K562 (cell line): ENCODE results near the gene SUB1.
"Not testable (repeated sequence)": the region's sequence is repeated elsewhere in the genome, so short reads cannot be mapped to it uniquely, and the experiment has no call there.

Experiments used
- EZH2 ChIP-seq: IDR thresholded peaks from 2 replicates; pipeline ENCODE4 v1.6.1; 2012; ENCODE audit warnings: low read depth, mild to moderate bottlenecking, inconsistent platforms, low read length, borderline replicate concordance
- HDAC2 ChIP-seq: fragments of 450-650 bp; IDR thresholded peaks from 2 replicates; pipeline ENCODE4 v1.6.1; 2016; ENCODE audit warnings: mild to moderate bottlenecking
- HIVEP1 ChIP-seq: fragments of 250-450 bp; sonication (Bioruptor Pico); IDR thresholded peaks from 2 replicates; pipeline ENCODE4 v1.4.0; 2020; ENCODE audit warnings: mild to moderate bottlenecking
- JUNB ChIP-seq: fragments of 450-650 bp; formaldehyde crosslinking; conservative IDR thresholded peaks from 2 replicates; pipeline ENCODE4 v1.4.0; 2020; ENCODE audit warnings: mild to moderate bottlenecking
- L3MBTL2 ChIP-seq: fragments of 450-650 bp; IDR thresholded peaks from 2 replicates; pipeline ENCODE4 v1.6.1; 2016; ENCODE audit warnings: mild to moderate bottlenecking, moderate library complexity
- MED1 ChIP-seq: sonication (generic); formaldehyde crosslinking; IDR thresholded peaks from 2 replicates; pipeline ENCODE4 v1.8.1; 2023; ENCODE audit warnings: missing genetic modification reagents, borderline replicate concordance
- NR2F6 ChIP-seq: fragments of 450-650 bp; formaldehyde crosslinking; IDR thresholded peaks from 2 replicates; pipeline ENCODE4 v1.4.0; 2020; ENCODE audit warnings: mild to moderate bottlenecking
- NUFIP1 ChIP-seq: fragments of 450-650 bp; IDR thresholded peaks from 2 replicates; pipeline ENCODE4 v1.6.1; 2018; ENCODE audit not compliant: partially characterized antibody
- SIX5 ChIP-seq, 2 experiments: IDR thresholded peaks; 2 replicates each; pipeline ENCODE4 v1.6.1; 2011; ENCODE audit warnings: low read length in 2 of 2, borderline replicate concordance in 1 of 2, low read depth in 1 of 2, mild to moderate bottlenecking in 1 of 2, moderate library complexity in 1 of 2; ENCODE audit not compliant: insufficient read depth in 1 of 2
- TEAD4 ChIP-seq, 2 experiments: sonication (generic) in 1 of 2; formaldehyde crosslinking in 1 of 2; IDR thresholded peaks; 2 replicates each; pipeline versions ENCODE4 v1.6.1 to v1.8.0; 2012 to 2022; ENCODE audit warnings: borderline replicate concordance in 1 of 2, inconsistent platforms in 1 of 2, low read length in 1 of 2, mild to moderate bottlenecking in 1 of 2, missing genetic modification reagents in 1 of 2
- ZNF449 ChIP-seq: fragments of 250-450 bp; sonication (Bioruptor Pico); IDR thresholded peaks from 2 replicates; pipeline ENCODE4 v1.8.0; 2022; ENCODE audit warnings: moderate library complexity, mild to moderate bottlenecking, inconsistent platforms
- TF ChIP-seq, protein P1 (sequence below), 2 experiments: fragments of 450-650 bp; formaldehyde crosslinking in 1 of 2; IDR thresholded peaks; 2 replicates each; pipeline versions ENCODE4 v1.4.0 to v1.6.1; 2014 to 2020; ENCODE audit warnings: mild to moderate bottlenecking in 2 of 2, borderline replicate concordance in 1 of 2, low read depth in 1 of 2
- TF ChIP-seq, protein P2 (sequence below), 3 experiments: IDR thresholded peaks in 2 of 3; conservative IDR thresholded peaks in 1 of 3; 2 replicates each; pipeline ENCODE4 v1.5.1; 2011 to 2012; ENCODE audit warnings: low read length in 3 of 3, mild to moderate bottlenecking in 3 of 3, control low read depth in 2 of 3, improper control_type of control experiment in 1 of 3, inconsistent platforms in 1 of 3, low read depth in 1 of 3, mixed read lengths in 1 of 3, moderate library complexity in 1 of 3; ENCODE audit not compliant: insufficient read depth in 2 of 3

DNA sequence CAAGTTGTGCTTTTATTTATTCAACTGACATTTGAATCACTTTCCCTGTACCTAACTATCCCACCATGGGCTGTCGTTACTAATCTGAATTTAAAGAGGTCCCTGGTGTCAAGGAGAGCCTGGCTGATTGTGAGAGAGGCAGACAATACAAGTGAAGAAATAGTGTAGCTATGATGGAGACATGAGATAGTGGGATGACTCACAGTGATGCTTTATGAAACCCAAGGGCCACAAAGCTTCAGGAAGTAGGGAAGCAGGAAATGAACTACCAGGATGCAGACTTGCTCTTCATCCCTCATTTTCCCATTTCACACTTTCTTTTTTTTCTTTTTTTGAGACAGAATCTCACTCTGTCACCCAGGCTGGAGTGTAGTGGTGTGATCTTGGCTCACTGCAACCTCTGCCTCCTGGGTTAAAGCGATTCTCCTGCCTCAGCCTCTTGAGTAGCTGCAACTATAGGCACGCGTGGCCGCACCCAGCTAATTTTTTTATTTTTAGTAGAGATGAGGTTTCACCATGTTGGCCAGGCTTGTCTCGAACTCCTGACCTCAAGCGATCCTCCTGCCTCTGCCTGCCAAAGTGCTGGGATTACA is 47.8 kb upstream of the SUB1 start:
- TF ChIP-seq ZNF449 (CRISPR knock-in tag); NR2F6 (CRISPR knock-in tag); TEAD4 (IDR thresholded peaks at IDR 0.05; ENCODE audit: low read length); TEAD4 (CRISPR knock-in tag; IDR thresholded peaks at IDR 0.05; ENCODE audit: borderline replicate concordance); MED1 (CRISPR knock-in tag); SIX5 (IDR thresholded peaks at IDR 0.05; ENCODE audit: borderline replicate concordance in 1 of 2, insufficient read depth in 1 of 2, low read depth in 1 of 2, low read length in 2 of 2); EZH2; JUNB (CRISPR knock-in tag); HIVEP1 (CRISPR knock-in tag); NUFIP1; L3MBTL2: not testable (repeated sequence)
- 0 out of 2 replicates have a peak, but pooled peaks have one; percentile 21 for TF ChIP-seq HDAC2
- TF ChIP-seq, protein P1, sequence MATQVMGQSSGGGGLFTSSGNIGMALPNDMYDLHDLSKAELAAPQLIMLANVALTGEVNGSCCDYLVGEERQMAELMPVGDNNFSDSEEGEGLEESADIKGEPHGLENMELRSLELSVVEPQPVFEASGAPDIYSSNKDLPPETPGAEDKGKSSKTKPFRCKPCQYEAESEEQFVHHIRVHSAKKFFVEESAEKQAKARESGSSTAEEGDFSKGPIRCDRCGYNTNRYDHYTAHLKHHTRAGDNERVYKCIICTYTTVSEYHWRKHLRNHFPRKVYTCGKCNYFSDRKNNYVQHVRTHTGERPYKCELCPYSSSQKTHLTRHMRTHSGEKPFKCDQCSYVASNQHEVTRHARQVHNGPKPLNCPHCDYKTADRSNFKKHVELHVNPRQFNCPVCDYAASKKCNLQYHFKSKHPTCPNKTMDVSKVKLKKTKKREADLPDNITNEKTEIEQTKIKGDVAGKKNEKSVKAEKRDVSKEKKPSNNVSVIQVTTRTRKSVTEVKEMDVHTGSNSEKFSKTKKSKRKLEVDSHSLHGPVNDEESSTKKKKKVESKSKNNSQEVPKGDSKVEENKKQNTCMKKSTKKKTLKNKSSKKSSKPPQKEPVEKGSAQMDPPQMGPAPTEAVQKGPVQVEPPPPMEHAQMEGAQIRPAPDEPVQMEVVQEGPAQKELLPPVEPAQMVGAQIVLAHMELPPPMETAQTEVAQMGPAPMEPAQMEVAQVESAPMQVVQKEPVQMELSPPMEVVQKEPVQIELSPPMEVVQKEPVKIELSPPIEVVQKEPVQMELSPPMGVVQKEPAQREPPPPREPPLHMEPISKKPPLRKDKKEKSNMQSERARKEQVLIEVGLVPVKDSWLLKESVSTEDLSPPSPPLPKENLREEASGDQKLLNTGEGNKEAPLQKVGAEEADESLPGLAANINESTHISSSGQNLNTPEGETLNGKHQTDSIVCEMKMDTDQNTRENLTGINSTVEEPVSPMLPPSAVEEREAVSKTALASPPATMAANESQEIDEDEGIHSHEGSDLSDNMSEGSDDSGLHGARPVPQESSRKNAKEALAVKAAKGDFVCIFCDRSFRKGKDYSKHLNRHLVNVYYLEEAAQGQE (IDR thresholded peaks at IDR 0.05; ENCODE audit: borderline replicate concordance), result not testable (repeated sequence)
- TF ChIP-seq, protein P1 (CRISPR knock-in tag; IDR thresholded peaks at IDR 0.05; ENCODE audit: low read depth), result not testable (repeated sequence)
- TF ChIP-seq, protein P2, sequence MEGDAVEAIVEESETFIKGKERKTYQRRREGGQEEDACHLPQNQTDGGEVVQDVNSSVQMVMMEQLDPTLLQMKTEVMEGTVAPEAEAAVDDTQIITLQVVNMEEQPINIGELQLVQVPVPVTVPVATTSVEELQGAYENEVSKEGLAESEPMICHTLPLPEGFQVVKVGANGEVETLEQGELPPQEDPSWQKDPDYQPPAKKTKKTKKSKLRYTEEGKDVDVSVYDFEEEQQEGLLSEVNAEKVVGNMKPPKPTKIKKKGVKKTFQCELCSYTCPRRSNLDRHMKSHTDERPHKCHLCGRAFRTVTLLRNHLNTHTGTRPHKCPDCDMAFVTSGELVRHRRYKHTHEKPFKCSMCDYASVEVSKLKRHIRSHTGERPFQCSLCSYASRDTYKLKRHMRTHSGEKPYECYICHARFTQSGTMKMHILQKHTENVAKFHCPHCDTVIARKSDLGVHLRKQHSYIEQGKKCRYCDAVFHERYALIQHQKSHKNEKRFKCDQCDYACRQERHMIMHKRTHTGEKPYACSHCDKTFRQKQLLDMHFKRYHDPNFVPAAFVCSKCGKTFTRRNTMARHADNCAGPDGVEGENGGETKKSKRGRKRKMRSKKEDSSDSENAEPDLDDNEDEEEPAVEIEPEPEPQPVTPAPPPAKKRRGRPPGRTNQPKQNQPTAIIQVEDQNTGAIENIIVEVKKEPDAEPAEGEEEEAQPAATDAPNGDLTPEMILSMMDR (IDR thresholded peaks at IDR 0.05 in 2 of 3, conservative IDR thresholded peaks at IDR 0.05 in 1 of 3; ENCODE audit: insufficient read depth in 2 of 3, low read depth in 1 of 3, low read length in 3 of 3), result not testable (repeated sequence)
